ENCODE measurements around the gene NCS1. TPM values are rescaled to one million over a fixed set of nuclear protein-coding genes. Genes with fewer than 3 reads are reported as not detected.

NCS1 gene
- polyA plus RNA-seq, 3 donors, result not detected

GRCh38 chr9:130181678-130182380 lies 9.6 kb downstream of the NCS1 start:
- Histone ChIP-seq H4K20me1 (ENCODE audit: insufficient read depth, low read length) (no peaks in the 10 kb centered on the region), H3K4me3 (replicated peaks in 1 of 3; ENCODE audit: low read depth in 2 of 3, low read length in 3 of 3) (no peak overlapping the region), H2AFZ (ENCODE audit: insufficient read depth, low read depth, low read length, poor library complexity, severe bottlenecking) (no peak overlapping the region), H3K79me2 (ENCODE audit: insufficient read depth, low read length) (no peaks in the 10 kb centered on the region), H3K27me3 (ENCODE audit: control insufficient read depth in 2 of 2, insufficient read depth in 2 of 2, low read length in 2 of 2) (no peaks in the 10 kb centered on the region), H3K9ac (ENCODE audit: insufficient read depth, low read length, poor library complexity, severe bottlenecking) (no peak overlapping the region), H3K4me2 (replicated peaks; ENCODE audit: extremely low read depth, low read length, poor library complexity, severe bottlenecking) (no peak overlapping the region), H3K9me3 (replicated peaks in 1 of 2; ENCODE audit: control insufficient read depth in 1 of 2, insufficient read depth in 1 of 2, low read length in 2 of 2) (no peaks in the 10 kb centered on the region), H3K27ac (ENCODE audit: low read depth in 1 of 2, low read length in 2 of 2) (no peak overlapping the region), H3K36me3 (replicated peaks in 1 of 2; ENCODE audit: control insufficient read depth in 1 of 2, insufficient read depth in 2 of 2, low read length in 2 of 2) (no peaks in the 10 kb centered on the region), H3K4me1 (ENCODE audit: control insufficient read depth in 1 of 2, insufficient read depth in 2 of 2, low read length in 2 of 2) (no peaks in the 10 kb centered on the region)
- TF ChIP-seq CTCF (IDR thresholded peaks at IDR 0.05), result no peak
- H3K4me3 Mint-ChIP-seq, result no peak overlapping the region
- peaks cover 5 to 7% (median 6%) of the 10 kb centered on the region in 3 donors for H3K27me3 Mint-ChIP-seq (ENCODE audit: low read depth in 3 of 3)
- no peaks in the 10 kb centered on the region for H3K36me3 Mint-ChIP-seq
- no peak overlapping the region for H3K27ac Mint-ChIP-seq
- H3K4me1 Mint-ChIP-seq, result peaks cover 3% of the 10 kb centered on the region
- intact Hi-C loops (cut with micrococcal nuclease), result no loop called here
- WGBS (ENCODE audit: insufficient coverage), result 91% methylated on average over 30 of the region's 33 CpGs
- H3K9me3 Mint-ChIP-seq, result no peaks in the 10 kb centered on the region
- DNase-seq, result no peak

- Mint-ChIP-seq H3K27me3 (ENCODE audit: low read depth in 3 of 3) (peaks cover 5 to 7% (median 6%) of the 10 kb centered on the region in 3 donors), H3K36me3 (no peaks in the 10 kb centered on the region), H3K27ac (no peak overlapping the region), H3K9me3 (no peaks in the 10 kb centered on the region), H3K4me1 (peaks cover 3% of the 10 kb centered on the region), H3K4me3 (no peak overlapping the region)
- no peak overlapping the region for H3K9ac ChIP-seq (ENCODE audit: insufficient read depth, low read length, poor library complexity, severe bottlenecking)
- intact Hi-C loops (cut with micrococcal nuclease), result no loop called here
- no peak overlapping the region for H2AFZ ChIP-seq (ENCODE audit: insufficient read depth, low read depth, low read length, poor library complexity, severe bottlenecking)
- WGBS (ENCODE audit: insufficient coverage), result 95% methylated on average over 10 of the region's 17 CpGs
- H3K36me3 ChIP-seq (replicated peaks in 1 of 2; ENCODE audit: control insufficient read depth in 1 of 2, insufficient read depth in 2 of 2, low read length in 2 of 2), result no peaks in the 10 kb centered on the region
- no peak for TF ChIP-seq CTCF (IDR thresholded peaks at IDR 0.05)
- no peaks in the 10 kb centered on the region for H4K20me1 ChIP-seq (ENCODE audit: insufficient read depth, low read length)
- H3K9me3 ChIP-seq (replicated peaks in 1 of 2; ENCODE audit: control insufficient read depth in 1 of 2, insufficient read depth in 1 of 2, low read length in 2 of 2), result no peaks in the 10 kb centered on the region
- H3K27me3 ChIP-seq (ENCODE audit: control insufficient read depth in 2 of 2, insufficient read depth in 2 of 2, low read length in 2 of 2), result no peaks in the 10 kb centered on the region
- H3K4me3 ChIP-seq (replicated peaks in 1 of 3; ENCODE audit: low read depth in 2 of 3, low read length in 3 of 3), result no peak overlapping the region
- no peak for DNase-seq
- no peak overlapping the region for H3K4me2 ChIP-seq (replicated peaks; ENCODE audit: extremely low read depth, low read length, poor library complexity, severe bottlenecking)
- no peaks in the 10 kb centered on the region for H3K79me2 ChIP-seq (ENCODE audit: insufficient read depth, low read length)
- H3K27ac ChIP-seq (ENCODE audit: low read depth in 1 of 2, low read length in 2 of 2), result no peak overlapping the region
- no peaks in the 10 kb centered on the region for H3K4me1 ChIP-seq (ENCODE audit: control insufficient read depth in 1 of 2, insufficient read depth in 2 of 2, low read length in 2 of 2)
These were observed 10.2 kb downstream of the NCS1 start for GRCh38 chr9:130182381-130182909.
